Measurements from ENCODE around the gene SMARCA4.

SMARCA4 gene

GRCh38 chr19:11106477-11106876, 145.6 kb downstream of the SMARCA4 start:
- FAIRE-seq = no peak

- FAIRE-seq = no peak
Measured at GRCh38 chr19:11108746-11109145, 147.9 kb downstream of the SMARCA4 start.

DNA sequence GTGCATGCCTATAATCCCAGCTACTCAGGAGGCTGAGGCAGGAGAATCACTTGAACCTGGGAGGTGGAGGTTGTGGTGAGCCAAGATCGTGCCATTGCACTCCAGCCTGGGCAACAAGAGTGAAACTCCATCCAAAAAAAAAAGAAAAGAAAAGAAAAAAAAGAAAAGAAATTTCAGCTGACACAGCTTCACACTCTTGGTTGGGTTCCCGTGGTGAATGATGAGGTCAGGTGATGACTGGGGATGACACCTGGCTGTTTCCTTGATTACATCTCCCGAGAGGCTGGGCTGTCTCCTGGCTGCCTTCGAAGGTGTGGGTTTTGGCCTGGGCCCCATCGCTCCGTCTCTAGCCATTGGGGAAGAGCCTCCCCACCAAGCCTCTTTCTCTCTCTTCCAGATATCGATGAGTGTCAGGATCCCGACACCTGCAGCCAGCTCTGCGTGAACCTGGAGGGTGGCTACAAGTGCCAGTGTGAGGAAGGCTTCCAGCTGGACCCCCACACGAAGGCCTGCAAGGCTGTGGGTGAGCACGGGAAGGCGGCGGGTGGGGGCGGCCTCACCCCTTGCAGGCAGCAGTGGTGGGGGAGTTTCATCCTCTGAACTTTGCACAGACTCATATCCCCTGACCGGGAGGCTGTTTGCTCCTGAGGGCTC, 150.4 kb downstream of the SMARCA4 start:
- no peak for FAIRE-seq

- no peak for FAIRE-seq
Measured at GRCh38 chr19:11111771-11112144, 150.9 kb downstream of the SMARCA4 start.

Data from TTC549 (cell line).